Transverse colon (tissue), 4 donors: ENCODE data around the gene PPFIA3.

ENCODE experiments used
- CTCF ChIP-seq, 5 experiments: fragments of 200-600 bp in 3 of 5; fragments of 450-650 bp in 2 of 5; sonication (generic) in 3 of 5; IDR thresholded peaks; 1 replicate in 2 of 5; 2 replicates in 3 of 5; pipeline ENCODE4 v1.5.1; 2016 to 2017; ENCODE audit warnings: antibody characterized with exemption in 5 of 5, inconsistent platforms in 3 of 5, mild to moderate bottlenecking in 2 of 5, moderate library complexity in 1 of 5
- EP300 ChIP-seq: sonication (generic); formaldehyde crosslinking; IDR thresholded peaks from one replicate; pipeline ENCODE4 v1.6.1; 2017; ENCODE audit warnings: antibody characterized with exemption, low read depth
- POLR2A ChIP-seq: fragments of 450-650 bp; IDR thresholded peaks from one replicate; pipeline ENCODE4 v1.6.1; 2016; ENCODE audit warnings: antibody characterized with exemption, mild to moderate bottlenecking, moderate library complexity
- POLR2AphosphoS5 ChIP-seq, 3 donors: sonication (generic); formaldehyde crosslinking; IDR thresholded peaks; one replicate each; pipeline ENCODE4 v1.6.1; 2016; ENCODE audit warnings: antibody characterized with exemption in 3 of 3

DNA sequence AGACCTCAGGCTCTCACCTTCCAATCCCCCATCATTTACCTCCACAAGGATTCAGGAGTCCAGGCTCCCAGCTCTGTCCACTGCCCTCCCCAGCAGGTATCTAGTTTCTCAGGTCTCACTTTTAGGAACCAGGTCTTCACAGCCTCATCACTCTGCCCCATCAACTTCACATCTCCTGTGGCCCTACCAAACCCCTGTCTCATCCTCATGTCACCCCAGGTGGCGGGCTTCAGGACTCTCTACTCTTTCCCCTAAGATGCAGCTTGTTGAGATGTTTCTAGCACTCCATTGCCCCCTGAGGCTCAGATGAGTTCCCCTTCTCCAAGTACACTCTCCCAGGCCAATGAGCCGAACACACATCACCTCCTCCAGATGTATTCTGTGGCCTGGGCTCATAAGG lies 1.5 kb downstream of the PPFIA3 start:
- TF ChIP-seq POLR2AphosphoS5 (IDR thresholded peaks at IDR 0.05) (no peak), CTCF (IDR thresholded peaks at IDR 0.05) (no peak), EP300 (no peak), POLR2A (no peak)
